Measurements from ENCODE around the gene CCR7. TPM values are rescaled to one million over a fixed set of nuclear protein-coding genes. Genes with fewer than 3 reads are reported as not detected.

The CCR7 gene
- polyA plus RNA-seq, 1 donor, result 0.20 TPM

DNA sequence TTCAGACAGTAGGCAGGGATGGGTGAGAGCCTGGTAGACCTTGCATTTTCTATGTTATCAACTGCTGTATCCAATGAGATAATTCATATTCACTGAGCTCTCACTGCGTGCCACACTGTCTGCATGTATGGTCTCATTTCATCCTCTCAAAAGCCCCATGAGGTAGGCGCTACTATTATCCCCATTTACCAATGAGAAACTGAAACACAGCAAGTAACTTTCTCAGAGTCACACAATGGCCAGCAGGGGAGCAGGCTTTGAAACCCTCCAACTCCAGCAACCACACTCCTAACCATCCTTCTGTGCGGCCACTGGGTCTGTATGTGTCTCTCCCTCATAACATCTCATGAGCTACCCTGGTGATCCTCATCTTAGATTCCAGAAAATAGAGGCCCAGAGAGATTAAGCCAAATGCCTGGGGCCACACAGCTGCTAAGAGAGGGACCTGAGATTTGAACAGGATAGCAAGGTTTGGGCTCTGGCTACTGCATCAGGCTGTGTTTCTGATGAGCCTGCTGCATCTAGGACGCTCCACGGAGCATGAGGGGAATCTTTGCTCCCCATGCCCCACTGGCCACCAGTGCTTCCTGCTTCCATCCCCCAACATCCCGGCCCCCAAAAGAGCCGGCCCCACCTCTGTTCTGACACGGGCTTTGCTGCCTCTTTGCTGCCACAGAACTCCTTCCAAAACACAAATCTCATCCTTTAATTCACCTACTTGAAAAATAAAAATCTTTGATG, 3.2 kb downstream of the CCR7 start:
- no peak for DNase-seq

DNA sequence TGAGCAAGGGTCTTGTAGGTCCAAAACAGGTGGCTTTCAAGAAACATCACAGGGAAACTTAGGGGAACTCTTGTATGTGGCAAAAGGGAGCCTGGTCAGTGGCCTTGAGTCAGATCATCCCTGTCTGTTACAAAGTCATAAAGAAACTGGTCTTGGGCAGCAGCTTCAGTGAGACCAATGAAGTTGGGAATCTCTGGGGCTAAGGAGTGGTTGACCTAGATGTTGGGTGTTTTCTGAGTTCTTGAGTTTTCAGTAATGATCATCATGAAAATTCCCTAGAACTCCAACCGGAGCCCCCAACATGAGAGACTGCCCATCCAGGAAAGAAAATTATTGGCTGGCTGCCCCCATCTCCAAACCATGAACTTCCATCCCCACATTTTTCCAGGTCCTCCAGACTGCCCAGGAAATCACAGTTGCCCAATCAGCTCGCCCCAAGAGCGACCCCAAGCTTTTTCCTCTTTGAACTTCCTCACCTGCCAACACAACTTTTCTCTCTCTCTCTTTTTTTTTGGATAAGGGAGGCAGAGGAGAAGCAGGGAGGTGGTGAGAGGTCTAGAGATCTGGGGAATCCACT, 3.9 kb downstream of the CCR7 start:
- DNase-seq, result no peak

DNA sequence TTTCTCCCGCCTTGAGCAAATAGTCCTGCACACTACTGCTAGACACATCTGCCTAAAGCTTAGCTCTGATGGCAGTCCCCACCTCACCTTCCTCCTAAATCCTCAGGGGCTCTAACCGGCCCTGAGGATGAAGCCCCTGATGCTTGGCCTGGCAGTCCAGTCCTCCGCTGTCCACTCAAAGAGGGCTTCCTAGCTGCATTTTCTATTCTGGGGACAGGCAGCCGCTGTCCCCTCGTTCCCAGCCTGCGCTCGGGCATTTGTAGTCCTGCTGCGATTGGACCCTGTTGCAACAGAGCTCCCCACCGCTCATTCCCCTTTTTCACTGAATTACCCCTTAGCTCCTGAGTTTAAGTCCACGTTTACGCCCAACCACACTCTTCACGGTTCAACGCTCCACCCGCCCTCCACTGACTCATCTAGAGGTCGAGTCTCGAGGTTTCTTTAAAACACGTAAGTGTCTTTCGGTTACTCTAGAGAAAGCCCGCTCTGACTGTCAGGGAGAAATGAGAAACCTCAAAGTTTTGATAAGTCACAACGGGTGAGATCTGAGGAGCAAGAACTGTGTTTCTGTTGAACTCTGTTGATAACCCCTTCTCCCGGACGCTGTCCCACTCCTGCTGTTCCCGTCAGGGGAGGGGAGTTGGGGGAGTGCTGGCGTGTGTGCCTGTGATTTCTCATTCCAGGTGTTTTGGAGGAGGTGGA, 4.5 kb downstream of the CCR7 start:
- no peak for DNase-seq

DNA sequence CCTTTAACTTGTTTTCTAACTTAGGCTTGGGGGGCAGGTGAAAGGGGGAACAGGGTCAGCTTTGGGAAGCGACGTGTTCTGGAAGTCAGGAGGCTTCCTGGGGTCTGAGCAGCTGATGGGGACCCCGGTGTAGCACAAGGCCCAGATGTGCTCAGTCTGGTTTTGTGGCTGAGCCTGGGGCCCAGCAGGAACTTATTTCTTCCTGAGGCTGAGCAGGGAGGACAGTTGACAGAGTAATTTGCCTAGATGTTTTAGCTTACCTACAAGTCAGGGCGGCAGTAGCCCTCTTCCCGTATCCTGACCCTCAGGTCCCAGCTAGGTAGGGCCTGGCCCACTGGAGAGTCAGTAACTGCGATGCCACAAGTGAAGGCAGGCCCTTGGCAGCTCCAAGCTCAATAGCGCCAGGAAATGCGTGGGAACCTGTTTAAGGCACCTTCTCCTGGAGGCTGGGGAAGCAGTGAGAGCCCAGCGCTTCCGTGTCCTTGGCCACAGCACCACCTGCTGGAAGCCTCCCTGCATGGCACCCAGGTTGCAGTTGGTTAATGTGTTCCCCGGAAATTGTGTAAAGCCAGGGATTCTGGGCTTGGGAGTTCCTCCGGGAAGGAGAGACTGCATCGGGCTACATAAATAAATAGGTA, 5.2 kb downstream of the CCR7 start:
- peak; percentile 94 for DNase-seq

DNA sequence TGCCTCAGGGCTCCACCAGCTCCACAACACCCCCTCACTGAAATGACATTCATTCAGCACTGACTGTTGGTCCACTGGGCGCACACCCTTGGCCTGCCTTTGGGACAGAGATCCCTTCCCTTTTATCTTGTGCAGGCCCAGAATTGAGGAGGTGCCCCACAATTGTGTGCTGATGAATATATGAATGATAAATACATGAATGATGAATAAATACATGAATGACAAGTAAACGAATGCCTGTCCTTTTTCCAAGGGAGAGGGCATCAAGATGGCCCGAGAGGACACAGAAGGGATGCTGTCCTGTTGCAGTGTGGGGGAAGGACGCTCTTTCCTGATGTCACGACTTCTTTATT, 5.7 kb downstream of the CCR7 start:
- DNase-seq, result no peak

DNA sequence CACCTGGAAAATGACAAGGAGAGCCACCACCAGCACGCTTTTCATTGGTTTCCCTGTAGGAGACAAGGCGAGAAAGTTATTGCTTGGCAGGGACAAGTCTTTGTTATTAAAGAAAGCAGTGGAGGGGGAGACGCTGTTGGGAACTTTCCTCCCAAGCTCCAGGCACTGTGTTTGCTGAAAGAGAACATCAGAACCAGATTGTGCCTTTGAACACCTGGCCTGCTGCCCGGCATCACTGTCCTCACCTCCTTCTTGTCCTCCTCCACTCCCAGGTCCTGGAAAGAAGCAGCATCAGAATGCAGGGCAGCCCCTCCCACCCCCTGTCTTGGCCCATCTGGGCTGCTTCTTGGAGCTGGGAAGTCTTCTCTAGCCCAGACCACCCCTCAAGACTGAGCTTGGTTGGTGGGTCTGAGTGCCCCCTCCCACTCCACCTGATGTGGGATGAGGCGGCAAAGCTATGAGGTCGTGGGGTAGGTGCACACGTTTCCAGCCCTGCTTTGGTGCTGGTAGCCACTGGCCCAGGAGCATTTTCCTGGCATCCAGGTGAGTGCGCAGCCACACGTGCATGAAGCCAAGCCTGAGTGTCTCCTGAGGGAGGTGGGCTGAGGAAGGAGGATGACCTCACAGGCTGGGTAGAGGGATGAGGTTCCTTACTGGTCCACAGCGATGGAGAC, 6.2 kb downstream of the CCR7 start:
- no peak for DNase-seq

DNA sequence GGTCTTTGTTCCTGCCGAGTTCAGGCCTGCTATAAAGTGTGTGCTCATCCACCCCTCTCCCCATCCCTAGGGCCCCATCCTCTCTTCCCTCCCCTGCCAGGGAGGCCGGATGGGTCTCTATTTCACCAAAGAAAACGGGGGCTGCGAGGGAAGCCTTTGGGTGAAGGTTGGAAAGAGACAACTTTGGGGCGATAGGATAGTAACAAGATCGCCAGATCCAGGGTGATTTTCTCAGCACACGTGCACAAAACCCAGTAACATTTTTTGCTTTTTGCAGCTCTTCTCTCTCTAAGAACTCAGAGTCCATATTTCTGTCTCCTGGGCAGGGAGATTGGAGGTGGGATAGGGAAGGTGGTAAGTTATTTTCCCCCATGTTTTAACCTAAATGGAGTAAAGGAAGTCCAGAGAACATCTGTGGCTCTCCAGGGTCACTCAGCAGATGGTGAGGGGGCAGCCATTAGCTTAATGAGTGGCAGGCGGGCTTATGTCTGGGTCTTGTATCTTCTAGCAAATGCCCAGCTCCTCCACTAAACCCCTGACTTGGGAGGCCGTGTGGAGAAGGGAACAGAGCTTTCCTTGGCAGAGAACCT, 6.9 kb downstream of the CCR7 start:
- DNase-seq, result no peak

DNA sequence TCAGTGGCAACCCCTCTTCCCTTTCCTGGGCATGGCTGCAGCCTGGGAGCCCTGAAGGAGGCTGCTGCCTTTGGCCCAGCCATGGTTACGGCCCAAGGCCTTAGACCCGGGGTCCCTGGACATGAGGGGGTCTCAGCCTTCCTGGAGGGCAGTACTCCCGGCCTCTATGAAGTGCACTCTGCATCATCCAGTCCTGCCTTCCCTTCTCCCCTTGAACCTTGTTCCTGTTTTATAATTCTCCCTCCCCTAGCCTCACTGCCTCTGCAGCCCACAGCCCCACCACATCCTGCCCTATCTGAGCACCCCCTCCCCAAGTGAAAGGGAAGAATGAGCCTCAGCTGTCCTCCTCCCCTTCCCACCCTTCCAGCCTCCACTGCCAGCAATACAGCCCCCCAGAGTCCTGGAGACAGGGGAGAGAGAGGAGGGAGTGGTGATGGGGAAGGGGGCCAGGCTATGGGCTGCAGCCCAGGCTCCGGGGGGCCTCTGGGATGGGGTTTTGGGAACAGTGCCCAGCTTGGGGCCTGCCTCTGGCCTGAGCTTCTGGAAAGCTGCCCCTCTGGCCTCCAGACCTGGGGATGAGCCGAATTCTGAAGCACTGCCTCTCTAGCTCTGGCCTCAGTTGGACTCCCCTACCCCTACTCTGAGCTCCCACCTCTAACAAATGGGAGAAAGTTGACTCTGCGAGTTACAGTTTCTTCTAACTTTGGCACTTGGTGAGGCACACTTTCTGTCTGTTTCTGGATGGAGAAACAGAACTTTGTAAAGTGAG, 7.6 kb downstream of the CCR7 start:
- DNase-seq, result no peak

DNA sequence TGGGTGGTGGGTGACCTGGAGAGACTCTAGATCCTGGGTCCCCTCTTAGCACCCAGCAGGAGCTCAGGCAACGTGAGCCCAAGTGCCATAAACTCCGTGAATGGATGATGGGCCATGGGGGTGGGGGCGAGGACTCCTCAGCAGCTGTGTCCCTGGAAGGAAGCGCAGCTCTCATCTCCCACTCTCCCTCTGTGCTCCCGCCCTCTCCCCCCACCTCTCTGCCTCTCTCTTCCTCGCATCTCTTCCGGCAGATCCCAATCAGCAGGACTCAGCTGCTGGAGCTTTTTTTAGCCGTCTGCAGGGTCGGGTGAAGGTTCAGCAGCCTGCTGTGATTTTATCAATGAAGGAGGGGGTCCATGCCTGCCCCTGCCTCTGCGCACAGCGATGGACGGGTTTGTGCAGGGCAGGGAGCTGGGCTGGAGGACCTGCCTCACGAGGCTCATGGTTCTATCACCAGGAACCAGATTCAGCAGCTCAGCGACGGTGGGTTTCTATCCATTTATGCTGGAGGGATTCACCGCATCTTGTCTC, 8.3 kb downstream of the CCR7 start:
- no peak for DNase-seq

DNA sequence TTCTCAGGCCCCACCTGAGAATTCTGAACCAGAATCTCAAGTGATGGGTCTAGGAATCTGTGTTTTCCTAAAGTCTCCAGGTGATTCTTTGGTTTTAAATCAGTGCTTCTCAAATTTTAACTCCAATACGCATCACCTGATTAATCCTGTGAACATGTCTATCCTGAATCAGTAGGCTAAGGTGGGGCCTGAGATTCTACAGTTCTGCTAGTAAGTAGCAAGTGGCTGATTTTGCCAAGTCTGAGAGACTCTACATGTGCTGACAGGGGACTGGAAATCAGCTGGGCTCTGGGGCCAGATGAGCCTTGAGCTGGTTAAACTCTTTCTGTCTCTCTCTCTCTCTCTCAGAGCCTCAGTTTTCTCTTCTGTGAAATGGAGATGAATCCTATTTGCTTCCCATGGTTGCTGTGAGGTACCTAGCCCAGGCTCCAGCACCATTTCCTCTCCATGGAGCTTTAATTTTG, 9.0 kb downstream of the CCR7 start:
- no peak for DNase-seq

DNA sequence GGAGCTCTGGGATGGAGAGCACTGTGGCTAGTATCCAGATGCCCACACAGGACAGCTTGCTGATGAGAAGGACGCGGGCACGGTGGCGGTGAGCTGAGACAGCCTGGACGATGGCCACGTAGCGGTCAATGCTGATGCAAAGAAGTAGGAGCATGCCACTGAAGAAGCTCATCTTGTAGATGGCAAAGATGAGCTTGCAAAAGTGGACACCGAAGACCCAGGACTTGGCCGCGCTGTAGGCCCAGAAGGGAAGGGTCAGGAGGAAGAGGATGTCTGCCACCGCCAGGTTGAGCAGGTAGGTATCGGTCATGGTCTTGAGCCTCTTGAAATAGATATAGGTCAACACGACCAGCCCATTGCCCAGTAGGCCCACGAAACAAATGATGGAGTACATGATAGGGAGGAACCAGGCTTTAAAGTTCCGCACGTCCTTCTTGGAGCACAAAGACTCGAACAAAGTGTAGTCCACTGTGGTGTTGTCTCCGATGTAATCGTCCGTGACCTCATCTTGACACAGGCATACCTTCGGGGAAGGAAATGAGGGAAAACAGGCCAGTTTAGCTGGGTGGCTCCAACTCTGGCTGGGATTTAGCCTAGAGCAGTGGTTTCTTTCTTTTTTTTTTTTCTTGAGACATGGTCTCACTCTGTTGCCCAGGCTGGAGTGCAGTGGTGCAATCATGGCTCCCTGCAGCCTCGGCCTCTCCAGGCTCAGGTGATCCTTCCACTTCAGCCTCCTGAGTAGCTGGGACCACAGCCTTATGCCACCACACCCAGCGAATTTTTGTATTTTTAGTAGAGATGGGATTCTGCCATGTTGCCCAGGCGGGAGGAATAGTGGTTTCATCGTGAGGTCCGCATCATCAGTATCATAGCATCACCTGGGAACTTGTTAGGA, 9.7 kb downstream of the CCR7 start:
- no peak for DNase-seq

DNA sequence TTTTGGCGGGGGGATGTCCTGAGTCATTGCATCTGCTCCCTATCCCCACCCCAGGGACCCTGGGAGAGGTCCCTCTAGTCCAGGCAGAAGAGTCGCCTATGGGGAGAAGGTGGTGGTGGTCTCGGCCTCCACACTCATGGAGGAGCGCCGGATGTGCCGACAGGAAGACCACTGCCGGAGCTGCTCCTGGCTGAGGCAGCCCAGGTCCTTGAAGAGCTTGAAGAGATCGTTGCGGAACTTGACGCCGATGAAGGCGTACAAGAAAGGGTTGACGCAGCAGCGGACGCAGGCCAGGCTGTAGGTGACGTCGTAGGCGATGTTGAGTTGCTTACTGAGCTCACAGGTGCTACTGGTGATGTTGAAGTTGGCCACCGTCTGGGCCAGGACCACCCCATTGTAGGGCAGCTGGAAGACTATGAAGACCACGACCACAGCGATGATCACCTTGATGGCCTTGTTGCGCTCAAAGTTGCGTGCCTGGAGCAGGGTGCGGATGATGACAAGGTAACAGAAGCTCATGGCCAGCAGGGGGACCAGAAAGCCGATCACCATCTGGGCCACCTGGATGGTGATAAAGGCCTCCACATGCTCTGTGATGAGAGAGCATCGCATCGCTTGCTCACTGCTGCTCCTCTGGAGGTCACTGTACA, 10.5 kb downstream of the CCR7 start:
- DNase-seq, result no peak

DNA sequence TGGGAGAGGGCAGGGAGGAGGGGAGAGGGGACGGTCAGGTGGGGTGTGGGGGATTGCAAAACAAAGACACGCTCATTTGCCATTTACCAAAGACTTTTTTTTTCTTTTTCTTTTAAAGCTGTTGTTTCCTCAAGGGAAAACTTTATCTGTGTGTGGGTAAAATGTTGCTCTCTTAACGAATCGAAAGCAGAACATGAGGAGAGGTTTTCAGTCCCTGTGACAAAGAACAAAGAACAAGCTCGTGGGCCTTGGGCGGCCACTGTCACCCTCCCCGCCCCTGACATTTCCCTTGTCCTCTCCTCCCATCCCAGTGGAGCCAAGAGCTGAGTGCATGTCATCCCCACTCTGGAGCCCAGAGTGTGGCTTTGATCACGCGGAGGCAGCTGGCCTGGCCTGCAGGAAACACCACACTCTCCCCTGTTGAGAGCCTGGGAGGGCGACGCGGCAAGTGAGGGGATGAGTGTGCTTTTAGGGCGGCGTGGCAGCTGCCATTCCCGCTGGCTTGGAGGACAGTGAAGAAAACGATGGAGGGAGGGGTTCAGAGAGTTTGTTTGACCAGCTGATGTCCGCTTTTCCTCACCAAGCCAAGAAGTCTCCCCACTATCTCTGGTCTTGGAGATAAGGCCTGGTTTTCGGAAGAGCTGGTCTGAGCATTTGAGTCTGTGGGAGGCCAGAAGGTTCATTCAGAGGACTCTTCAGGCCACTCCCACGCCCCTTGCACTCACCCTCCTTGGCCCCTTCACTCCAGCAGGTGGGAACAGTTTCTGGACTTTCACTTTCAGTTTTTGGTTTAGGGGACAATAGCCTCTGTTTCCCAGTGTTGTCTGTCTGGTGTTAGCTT, 11.4 kb downstream of the CCR7 start:
- DNase-seq, result no peak

DNA sequence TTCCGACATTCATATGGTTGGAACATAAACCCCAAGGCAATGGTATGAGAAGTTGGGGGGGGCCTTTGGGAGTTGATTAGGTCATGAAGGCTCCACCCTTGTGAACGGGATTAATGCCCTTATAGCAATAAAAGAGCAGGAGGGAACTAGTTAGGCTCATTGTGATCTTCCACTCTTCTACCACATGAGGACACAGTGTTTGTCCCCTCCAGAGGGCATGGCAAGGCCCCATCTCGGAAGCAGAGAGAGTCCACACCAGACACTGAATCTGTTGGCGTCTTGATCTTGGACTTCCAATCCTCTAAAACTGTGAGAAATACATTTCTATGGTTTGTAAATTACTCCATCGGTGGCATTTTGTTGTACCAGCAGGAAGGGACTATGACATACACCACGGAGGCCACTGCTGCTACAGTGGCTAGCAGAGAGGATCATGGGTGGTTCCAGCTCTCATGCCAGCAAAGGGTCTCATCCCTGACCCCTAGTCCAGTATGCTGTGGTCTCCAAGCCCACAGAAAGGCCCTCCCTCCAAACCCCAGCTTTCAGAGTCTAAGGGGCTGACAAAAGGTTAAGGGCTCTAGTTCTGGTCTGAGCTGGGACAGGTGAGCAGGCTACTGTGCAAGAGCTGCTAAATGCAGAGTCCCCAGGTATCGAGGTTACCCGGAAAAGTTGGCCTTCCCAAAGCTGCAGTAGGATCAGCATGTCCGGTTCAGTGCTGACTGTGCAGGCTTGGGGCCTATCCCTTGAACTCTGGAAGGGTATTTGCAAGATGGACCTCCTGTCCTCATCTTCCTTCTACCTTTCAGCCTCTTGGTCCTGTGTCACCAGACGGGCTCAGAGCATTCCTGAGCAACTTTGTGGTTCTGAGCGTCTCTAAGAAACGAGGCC, 12.2 kb downstream of the CCR7 start:
- no peak for DNase-seq

DNA sequence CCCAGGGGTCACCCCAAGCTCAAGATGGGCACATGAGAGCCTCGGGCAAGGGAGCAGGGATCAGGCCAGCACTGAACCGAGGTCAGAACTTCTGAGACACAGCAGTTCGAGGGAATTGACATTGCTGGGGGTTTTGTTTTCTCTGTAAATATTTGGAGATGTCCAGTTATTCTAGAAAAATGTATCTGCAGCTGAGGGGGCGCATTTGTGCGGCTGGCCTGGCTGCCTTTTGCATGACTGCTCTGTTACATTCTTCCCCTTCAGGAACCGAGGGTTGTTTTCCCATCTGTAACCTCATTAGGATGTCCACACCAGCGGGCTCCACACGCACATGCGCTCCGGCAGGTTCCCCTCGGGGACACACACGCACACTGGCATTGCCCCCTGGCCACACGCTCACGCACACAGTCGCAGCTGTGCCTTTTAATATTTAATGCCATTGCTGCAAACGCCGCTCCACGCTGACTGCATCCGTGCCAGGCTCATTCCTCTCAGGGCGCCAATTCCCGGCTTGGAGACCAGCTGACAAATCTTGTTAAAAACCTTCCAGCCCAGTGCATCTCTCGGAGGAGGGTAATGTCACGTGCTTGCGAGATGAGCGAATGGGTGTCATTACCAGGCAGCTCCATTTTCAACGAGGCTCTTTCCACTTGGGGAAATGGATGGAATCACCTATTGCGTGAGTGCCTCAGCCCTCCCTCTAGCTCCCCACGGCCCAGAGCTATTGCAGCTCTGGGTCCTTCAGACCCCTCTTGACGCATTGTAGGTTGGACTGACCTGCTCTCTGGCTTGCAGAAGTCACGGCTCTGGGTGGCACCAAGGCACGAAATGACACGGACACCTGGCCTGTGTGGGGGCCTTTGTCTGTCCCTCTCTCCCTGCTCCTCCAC, 13.1 kb downstream of the CCR7 start:
- no peak for DNase-seq

Measured in left kidney (tissue), 2 donors.